Globus pallidus (tissue), 1 donor: ENCODE results near the gene FADS2.

Source experiments
- DNase-seq: peaks from one replicate; pipeline ENCODE4 v3.0.0-alpha.2; 2015; ENCODE audit warnings: low spot score

The FADS2 gene

DNA sequence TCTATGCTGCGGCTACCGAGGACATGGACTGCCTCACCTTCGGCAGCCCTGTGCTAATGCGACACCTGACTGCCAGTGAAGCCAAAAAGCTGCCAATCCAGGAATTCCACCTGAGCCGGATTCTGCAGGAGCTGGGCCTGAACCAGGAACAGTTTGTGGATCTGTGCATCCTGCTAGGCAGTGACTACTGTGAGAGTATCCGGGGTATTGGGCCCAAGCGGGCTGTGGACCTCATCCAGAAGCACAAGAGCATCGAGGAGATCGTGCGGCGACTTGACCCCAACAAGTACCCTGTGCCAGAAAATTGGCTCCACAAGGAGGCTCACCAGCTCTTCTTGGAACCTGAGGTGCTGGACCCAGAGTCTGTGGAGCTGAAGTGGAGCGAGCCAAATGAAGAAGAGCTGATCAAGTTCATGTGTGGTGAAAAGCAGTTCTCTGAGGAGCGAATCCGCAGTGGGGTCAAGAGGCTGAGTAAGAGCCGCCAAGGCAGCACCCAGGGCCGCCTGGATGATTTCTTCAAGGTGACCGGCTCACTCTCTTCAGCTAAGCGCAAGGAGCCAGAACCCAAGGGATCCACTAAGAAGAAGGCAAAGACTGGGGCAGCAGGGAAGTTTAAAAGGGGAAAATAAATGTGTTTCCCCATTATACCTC, 32.1 kb upstream of the FADS2 start:
- no peak for DNase-seq

GRCh38 chr11:61797263-61797944, 30.7 kb upstream of the FADS2 start:
- DNase-seq, result peak; percentile 91

GRCh38 chr11:61799665-61800284, 28.3 kb upstream of the FADS2 start:
- DNase-seq, result no peak

- DNase-seq, result no peak
These were observed 27.5 kb upstream of the FADS2 start for GRCh38 chr11:61800331-61801281.

- no peak for DNase-seq
These were observed 25.5 kb upstream of the FADS2 start for GRCh38 chr11:61802605-61803004.

- DNase-seq, result no peak
These were observed 24.0 kb upstream of the FADS2 start for GRCh38 chr11:61803889-61804647.

DNA sequence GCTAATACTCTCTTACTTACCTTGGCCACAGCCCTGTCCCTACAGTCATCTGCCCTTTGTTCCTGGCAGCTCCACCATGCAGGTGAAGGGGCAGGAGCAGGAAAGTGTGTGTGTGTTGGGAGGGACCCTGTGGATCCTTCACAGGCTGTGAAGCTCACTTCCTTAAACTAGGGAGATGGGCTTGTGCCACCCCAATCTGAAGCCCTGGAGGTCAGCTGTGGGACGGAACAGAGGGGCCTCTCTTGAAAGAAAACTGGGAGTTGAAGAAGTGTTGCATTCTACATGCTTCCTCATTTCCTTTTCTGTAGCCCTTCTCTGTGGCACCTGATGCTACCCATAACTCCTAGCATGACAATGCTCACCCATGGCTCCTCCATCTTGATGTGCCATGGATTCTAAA, 23.0 kb upstream of the FADS2 start:
- no peak for DNase-seq

GRCh38 chr11:61806785-61807184, 21.3 kb upstream of the FADS2 start:
- no peak for DNase-seq

DNA sequence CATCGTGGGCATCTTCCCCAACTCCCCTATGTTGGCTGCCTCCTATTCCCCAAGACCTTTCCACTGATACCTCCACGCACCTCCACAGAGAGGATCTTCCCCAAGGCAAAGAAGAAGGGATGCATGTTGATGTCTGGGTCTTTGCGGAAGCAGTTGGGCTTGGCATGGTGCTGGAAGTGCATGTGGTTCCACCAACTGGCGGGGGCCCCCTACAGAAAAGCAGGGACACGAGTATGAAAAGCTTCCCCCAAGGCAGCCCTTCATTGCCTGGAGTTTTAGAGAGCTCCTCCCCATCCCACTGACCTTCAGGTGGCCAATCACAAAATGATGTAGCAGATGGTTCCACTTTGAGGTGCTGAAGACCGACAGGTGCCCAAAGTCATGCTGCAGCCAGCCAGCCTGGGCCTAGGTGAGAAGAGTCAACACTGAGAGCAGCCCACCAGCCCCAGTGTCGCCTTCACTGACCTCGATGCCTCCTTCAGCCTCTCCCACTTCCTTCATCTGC, 17.4 kb upstream of the FADS2 start:
- DNase-seq, result no peak

DNA sequence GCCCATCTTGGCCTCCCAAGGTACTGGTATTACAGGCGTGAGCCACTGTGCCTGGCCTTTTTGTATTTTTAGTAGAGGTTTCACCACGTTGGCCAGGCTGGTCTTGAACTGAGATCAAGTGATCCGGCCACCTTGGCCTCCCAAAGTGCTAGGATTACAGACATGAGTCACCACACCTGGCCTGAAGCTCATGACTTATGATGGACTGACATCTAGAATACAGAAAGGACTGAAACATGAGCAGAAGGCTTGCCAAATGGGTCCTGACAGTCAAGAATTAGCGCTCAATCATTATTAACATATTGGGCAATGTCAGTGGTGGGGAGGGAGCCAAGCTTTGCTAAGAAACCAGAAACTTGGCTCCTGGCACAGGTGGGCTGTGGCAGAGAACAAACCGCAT, 16.3 kb upstream of the FADS2 start:
- no peak for DNase-seq

DNA sequence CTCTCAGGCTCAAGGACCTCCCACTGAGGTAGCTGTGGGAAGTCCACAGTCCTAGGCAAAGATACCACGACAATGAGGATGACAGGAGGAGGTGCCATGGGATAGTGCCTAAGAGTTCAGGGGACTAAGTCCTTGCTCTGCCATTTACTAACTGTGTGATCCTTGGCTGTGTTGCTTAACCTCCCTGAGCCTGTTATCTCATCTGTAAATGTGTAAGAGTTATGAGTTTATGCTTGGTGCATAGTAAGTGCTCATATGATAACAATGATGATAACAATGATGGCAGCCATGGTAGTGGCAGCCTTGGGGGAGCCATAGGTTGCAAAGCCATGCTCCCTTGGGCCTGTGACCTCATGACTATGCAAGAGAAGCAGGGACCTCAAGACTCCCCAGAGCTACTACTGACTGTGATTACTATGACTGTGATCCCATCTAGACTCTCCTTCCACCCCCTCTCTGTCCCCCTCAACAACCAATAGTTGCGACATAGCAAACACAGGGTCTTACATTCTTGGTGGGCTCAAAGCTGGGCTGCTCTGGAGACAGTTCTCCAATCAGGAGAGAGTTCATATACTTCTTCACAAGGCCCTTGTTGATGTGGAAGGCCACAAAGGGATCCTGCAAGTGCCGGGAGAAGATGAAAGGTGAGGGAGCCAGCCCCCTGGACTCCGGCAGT, 15.2 kb upstream of the FADS2 start:
- DNase-seq, result no peak

GRCh38 chr11:61814247-61814957, 13.7 kb upstream of the FADS2 start:
- DNase-seq, result peak; percentile 72

DNA sequence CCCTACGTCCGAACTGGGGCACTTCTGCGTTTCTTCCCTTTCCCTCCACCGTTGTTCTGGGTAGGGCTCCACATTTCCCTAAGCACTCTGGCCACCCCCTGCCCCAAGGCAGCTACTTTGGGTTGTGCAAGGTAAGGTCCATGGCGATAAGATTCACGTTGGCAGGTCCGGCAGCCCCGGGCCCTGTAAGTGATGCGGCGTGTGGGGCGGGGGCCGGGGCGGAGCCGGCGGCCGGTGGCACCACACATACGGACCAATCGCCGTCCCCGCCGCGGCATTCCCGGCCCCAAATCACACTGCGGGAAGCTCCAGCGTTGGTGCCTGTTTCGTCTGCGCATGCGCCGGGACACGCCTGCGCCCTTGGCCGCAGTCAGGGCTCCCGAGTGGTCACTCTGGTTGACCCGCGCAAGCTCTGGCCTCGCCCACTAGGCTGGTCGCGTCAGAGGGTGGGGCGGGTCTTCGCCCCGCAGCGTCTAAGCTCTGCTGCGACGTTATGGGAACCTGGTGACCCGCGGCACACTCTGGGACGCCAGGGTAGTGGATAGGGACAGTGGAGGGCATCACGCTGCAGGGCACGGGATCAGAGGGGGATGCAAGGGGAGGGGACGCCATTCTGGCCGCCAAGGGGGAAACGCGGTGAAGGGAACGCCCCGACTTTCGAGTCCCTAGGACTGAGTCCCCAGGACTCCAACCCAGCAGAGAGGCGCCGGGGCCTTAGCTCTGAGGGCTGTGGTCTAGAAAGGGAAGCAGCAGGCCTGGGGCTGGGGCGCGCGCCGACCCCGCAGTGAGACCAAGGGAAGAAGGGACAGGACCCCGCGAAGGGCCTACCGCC, 12.9 kb upstream of the FADS2 start:
- DNase-seq, result peak; percentile 98

- DNase-seq, result peak; percentile 62
These were observed 12.0 kb upstream of the FADS2 start for GRCh38 chr11:61815790-61816735.

GRCh38 chr11:61816736-61817455, 11.2 kb upstream of the FADS2 start, which contains the start of gene FADS1:
FADS1 (minus strand) TSS chr11:61817003; CDS start chr11:61816929, 74 bp downstream.
- peak; percentile 93 for DNase-seq

- no peak for DNase-seq
These were observed 10.5 kb upstream of the FADS2 start for GRCh38 chr11:61817471-61818202.
